Bronchial epithelial cell (primary cell): Measurements from ENCODE around the gene ALOX12. TPM values are rescaled to one million over a fixed set of nuclear protein-coding genes. Genes with fewer than 3 reads are reported as not detected.

Source experiments
- DNase-seq: peaks from one replicate; pipeline ENCODE4 v3.0.0-alpha.2; 2010; ENCODE audit warnings: low read depth
- FAIRE-seq: peaks from 2 replicates; lab custom pipeline; 2011; peaks lifted over from hg19 to GRCh38; lab: Jason Lieb, UNC
- H3K27me3 ChIP-seq: 2 replicates; pipeline ENCODE4 v1.5.1; 2011; ENCODE audit warnings: low read length; ENCODE audit not compliant: control insufficient read depth, insufficient read depth
- H3K36me3 ChIP-seq: 2 replicates; pipeline ENCODE4 v1.5.1; 2011; ENCODE audit warnings: low read length; ENCODE audit not compliant: control insufficient read depth, insufficient read depth
- H3K4me3 ChIP-seq: 2 replicates; pipeline ENCODE4 v1.5.1; 2011; ENCODE audit warnings: mild to moderate bottlenecking, low read depth, low read length, control low read depth
- total RNA-seq: library from RNA; depleted of rRNA; stranded (reverse); fragments of >200 nt; gene quantifications from 2 replicates; pipeline ENCODE4 v1.2.1, GENCODE V29; 2014
- TF ChIP-seq, protein P1 (sequence below): IDR thresholded peaks from 2 replicates; pipeline ENCODE4 v1.5.1; 2011; ENCODE audit warnings: mild to moderate bottlenecking, moderate library complexity, low read length, control low read depth, inconsistent platforms; ENCODE audit not compliant: insufficient read depth, severe bottlenecking

ALOX12 gene
- total RNA-seq, 1 donor from 2014 or later = 0.26 TPM

DNA sequence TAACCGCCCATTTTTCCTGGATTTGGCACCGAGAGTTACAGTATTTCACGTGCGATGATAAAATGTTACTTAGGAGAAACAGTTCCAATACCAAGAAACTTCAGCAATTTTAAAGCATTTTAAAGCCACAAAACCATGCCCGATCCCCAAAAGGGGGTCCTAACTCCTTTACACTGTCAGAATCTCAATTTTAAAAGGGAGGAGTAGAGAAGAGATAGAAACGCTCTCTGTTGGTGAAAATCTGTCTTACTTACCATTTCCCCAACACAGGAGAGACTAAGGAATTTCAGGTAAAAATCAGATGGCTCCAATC lies 16.0 kb downstream of the ALOX12 start:
- peaks cover 6% of the 10 kb centered on the region for H3K36me3 ChIP-seq
- TF ChIP-seq, protein P1, sequence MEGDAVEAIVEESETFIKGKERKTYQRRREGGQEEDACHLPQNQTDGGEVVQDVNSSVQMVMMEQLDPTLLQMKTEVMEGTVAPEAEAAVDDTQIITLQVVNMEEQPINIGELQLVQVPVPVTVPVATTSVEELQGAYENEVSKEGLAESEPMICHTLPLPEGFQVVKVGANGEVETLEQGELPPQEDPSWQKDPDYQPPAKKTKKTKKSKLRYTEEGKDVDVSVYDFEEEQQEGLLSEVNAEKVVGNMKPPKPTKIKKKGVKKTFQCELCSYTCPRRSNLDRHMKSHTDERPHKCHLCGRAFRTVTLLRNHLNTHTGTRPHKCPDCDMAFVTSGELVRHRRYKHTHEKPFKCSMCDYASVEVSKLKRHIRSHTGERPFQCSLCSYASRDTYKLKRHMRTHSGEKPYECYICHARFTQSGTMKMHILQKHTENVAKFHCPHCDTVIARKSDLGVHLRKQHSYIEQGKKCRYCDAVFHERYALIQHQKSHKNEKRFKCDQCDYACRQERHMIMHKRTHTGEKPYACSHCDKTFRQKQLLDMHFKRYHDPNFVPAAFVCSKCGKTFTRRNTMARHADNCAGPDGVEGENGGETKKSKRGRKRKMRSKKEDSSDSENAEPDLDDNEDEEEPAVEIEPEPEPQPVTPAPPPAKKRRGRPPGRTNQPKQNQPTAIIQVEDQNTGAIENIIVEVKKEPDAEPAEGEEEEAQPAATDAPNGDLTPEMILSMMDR = no peak
- H3K27me3 ChIP-seq = no peaks in the 10 kb centered on the region
- DNase-seq (no peak), FAIRE-seq (no peak)
- peak overlapping the region; percentile 98 for H3K4me3 ChIP-seq

DNA sequence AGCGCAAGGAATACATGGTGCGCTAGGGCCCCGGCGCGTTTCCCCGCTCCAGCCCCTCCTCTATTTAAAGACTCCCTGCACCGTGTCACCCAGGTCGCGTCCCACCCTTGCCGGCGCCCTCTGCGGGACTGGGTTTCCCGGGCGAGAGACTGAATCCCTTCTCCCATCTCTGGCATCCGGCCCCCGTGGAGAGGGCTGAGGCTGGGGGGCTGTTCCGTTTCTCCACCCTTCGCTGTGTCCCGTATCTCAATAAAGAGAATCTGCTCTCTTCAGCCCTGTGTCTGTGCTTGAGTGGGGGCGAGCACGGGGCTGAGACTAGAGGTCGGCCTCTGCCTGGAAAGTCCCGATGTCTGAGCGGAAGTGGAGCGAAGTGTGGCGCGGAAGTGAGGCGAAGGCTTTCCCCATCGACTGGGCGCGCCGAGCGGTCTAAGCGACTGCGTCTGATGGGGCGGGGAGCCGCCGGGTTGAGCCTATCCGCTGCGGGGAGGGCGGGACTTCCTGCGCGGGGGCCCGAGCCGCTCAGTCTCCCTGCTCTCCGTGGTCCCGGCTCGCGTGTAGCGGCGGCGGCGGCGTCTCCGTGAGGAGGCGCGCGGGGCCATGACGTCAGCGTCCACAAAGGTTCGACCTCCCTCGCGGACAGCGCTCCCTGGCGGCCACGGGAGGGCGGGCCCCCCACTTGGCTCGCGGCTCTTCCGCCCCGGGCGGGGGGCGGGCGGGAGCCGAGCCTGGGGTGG lies 18.6 kb downstream of the ALOX12 start:
- peaks cover 4% of the 10 kb centered on the region for H3K36me3 ChIP-seq
- DNase-seq = peak; percentile 86
- H3K4me3 ChIP-seq = peak overlapping the region; percentile 98
- TF ChIP-seq, protein P1 = peak; percentile 62
- no peaks in the 10 kb centered on the region for H3K27me3 ChIP-seq
- FAIRE-seq = no peak

DNA sequence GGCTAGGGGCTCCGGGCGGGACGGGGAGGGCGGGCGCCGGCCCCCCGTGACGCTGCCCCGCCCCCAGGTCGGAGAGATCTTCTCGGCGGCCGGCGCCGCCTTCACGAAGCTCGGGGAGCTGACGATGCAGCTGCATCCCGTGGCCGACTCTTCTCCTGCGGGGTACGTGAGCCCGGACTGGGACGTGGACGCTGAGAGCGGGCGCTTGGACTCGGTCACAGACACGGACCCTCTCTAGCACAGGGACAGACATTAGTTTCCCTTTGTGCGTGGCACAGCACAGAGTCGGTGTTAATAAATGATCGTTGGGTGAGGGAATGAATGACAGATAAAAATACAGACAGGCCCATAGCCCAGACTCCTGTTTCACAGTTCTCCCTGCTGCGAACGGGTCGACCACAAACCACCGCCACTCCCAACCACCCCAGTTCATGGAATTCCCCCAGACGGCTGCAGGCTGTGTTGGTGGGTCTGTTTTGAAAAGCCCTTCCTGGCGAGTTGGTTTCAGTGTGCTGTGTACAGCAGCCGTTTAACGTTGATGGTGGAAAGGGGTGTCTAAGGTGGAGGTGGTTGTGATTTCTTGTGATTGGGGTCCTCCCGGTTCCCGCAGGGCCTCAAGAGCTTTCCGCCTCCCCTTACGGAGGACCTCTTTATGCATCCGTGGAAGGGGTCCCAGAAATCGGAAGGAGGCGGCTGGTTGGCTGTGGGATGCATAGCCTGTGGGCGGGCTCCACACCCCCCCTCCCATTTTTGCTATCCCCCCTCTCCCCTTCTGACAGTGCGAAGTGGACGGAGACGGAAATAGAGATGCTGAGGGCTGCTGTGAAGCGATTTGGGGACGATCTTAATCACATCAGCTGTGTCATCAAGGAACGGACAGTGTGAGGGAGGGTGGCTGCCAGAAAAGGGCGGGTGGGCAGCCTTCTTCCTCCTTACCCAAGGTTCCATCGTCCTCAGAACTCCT lies 19.4 kb downstream of the ALOX12 start:
- peaks cover 4% of the 10 kb centered on the region for H3K36me3 ChIP-seq
- DNase-seq (peak; percentile 32), FAIRE-seq (no peak)
- peak overlapping the region; percentile 98 for H3K4me3 ChIP-seq
- H3K27me3 ChIP-seq = no peaks in the 10 kb centered on the region
- TF ChIP-seq, protein P1 = no peak

DNA sequence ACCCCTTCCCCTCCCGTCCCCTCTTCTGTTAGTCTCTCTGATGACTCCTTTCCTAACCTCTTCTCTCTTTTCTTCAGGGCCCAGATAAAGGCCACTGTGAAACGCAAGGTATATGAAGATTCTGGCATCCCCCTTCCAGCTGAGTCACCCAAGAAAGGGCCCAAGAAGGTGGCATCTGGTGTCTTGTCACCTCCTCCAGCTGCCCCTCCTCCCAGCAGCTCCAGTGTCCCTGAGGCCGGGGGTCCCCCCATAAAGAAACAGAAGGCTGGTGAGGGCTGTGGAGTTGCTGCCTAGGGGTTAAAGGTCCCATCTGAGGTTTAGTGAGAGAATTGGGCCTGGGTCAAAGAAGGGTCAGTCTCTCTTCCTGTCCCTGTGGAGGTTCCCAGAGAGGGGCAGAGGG lies 20.6 kb downstream of the ALOX12 start:
- TF ChIP-seq, protein P1 = no peak
- Histone ChIP-seq H3K36me3 (peaks cover 4% of the 10 kb centered on the region), H3K27me3 (no peaks in the 10 kb centered on the region), H3K4me3 (no peak overlapping the region)
- no peak for DNase-seq
- FAIRE-seq = no peak

DNA sequence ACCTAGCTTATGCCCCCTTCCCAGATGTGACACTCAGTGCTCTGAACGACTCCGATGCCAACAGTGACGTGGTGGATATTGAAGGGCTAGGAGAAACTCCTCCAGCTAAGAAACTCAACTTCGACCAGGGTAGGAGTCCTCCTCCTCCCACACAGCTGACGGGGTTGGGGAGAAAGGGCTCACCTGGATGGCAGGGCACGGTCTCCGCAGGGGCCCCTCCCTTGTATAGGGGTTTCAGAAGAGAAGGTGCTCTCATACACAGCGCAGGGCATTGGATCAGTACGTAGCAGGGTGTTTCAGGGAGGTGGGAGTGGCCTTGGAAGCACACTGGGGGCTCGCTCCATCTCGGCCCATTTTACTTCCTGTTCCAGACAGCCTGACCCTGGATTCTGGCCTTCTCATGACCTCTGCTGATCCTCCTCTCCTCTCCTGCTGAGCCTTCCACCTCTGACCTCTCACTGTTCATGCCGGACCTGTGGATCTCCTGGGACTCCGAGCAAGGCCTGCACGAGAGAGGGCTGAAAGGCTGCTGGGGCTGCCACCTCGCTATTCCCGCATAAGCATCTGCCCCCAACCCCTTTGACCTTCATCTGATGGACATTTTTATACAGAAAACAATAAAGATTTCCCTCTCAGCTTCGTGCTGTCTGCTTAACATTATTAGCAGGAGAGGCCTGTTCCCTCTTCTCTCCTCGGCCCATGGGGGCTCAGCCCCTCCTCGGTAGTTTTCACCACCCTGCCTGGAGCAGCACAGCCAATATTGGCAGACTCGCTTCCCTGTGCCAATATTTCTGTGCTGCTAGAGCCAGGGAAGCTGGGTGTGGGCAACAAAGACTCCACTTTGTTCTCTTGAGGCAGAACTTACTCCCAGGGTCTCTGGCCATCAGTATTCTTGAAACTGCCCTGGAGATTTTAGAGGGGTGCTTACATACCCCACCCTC lies 21.3 kb downstream of the ALOX12 start:
- FAIRE-seq = no peak
- TF ChIP-seq, protein P1 = no peak
- DNase-seq = no peak
- H3K36me3 ChIP-seq = peaks cover 4% of the 10 kb centered on the region
- H3K27me3 ChIP-seq = no peaks in the 10 kb centered on the region
- no peak overlapping the region for H3K4me3 ChIP-seq
